Activated CD8-positive, alpha-beta T cell treated with anti-CD3 and anti-CD28 coated beads, Interleukin-2, amount 10 ng/mL, durations not matched to agents 7 days and 5 days (primary cell): ENCODE results near the gene MRPS35. TPM values are rescaled to one million over a fixed set of nuclear protein-coding genes. Genes with fewer than 3 reads are reported as not detected.

ENCODE experiments used
- ATAC-seq: fragments of 150-1000 bp; cut with Tn5 transposase; one replicate; pipeline ENCODE4 v1.10.0; 2021; ENCODE audit warnings: moderate library complexity
- CTCF ChIA-PET: fragments of 350-600 bp; sonication (Branson Sonifier 250); formaldehyde crosslinking; loops from one replicate; lab custom pipeline; 2021; ENCODE audit warnings: antibody characterized with exemption; lab: Charles Lee
- POLR2A ChIA-PET: fragments of 350-600 bp; sonication (Branson Sonifier 250); formaldehyde crosslinking; loops from one replicate; lab custom pipeline; 2021; ENCODE audit warnings: antibody characterized with exemption; lab: Charles Lee
- DNase-seq: peaks from one replicate; pipeline ENCODE4 v3.0.0-alpha.2; 2020
- H3K27ac Mint-ChIP-seq: one replicate; pipeline ENCODE4 v1.8.0; 2021; ENCODE audit warnings: mild to moderate bottlenecking, mixed read lengths
- H3K27me3 Mint-ChIP-seq: one replicate; pipeline ENCODE4 v1.8.0; 2021; ENCODE audit warnings: low read depth, mixed read lengths
- H3K36me3 Mint-ChIP-seq: one replicate; pipeline ENCODE4 v1.8.0; 2021; ENCODE audit warnings: low read depth, mixed read lengths
- H3K4me1 Mint-ChIP-seq: one replicate; pipeline ENCODE4 v1.8.0; 2021; ENCODE audit warnings: low read depth, mixed read lengths
- H3K4me3 Mint-ChIP-seq: one replicate; pipeline ENCODE4 v1.8.0; 2021; ENCODE audit warnings: mild to moderate bottlenecking, mixed read lengths
- H3K9me3 Mint-ChIP-seq: one replicate; pipeline ENCODE4 v1.8.0; 2022; ENCODE audit warnings: mixed read lengths; ENCODE audit not compliant: insufficient read depth
- total RNA-seq, 2 experiments: library from RNA; stranded (reverse); gene quantifications; one replicate each; pipeline ENCODE4 v1.2.3, GENCODE V29; 2021

The MRPS35 gene
- total RNA-seq, 2 experiments from 2014 or later = 39.1 to 40.0 TPM

DNA sequence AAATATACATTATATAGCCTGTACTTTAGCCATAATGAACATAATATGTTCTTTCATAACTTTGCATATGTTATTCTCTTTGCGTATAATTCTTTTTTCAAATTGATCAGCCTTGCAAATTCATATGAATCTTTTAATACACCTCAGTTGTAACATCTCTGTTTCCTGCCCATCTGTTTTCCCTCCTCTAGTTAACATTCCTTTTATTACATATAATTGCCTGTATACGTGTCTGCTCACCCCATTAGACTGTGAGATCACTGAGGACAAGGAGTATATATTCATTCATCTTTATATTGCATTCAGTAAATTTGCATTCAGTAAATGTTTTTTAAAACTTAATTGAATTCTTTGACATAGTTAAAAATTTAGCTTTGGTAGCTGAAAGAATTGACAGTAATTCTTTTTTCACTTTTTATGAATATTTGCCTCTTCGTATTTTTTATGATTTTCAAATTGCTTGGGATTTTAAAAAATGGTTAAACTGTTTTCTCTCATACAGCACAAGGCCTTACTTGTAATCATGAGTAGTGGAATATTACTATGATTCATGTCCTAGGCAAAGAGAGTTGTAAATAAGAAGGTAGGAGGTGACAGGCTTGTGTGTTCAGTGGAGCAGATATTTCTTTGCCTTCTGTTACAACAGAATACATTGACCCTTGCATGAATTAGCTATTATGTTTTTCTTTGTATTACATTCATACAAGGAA, 36.6 kb downstream of the MRPS35 start:
- ChIA-PET CTCF (interaction anchor here (0.6 to 1.7 kb wide), 2 partner anchors 11 to 63 kb away, joined by 3 to 5 read pairs; no protein-coding TSS in a partner anchor), POLR2A (no interaction called here)
- H3K4me1 Mint-ChIP-seq = no peaks in the 10 kb centered on the region
- no peaks in the 10 kb centered on the region for H3K27me3 Mint-ChIP-seq
- H3K4me3 Mint-ChIP-seq = no peak overlapping the region
- H3K36me3 Mint-ChIP-seq = peaks cover 33% of the 10 kb centered on the region
- DNase-seq (no peak), ATAC-seq (no peak)
- H3K27ac Mint-ChIP-seq = no peak overlapping the region
- no peaks in the 10 kb centered on the region for H3K9me3 Mint-ChIP-seq

DNA sequence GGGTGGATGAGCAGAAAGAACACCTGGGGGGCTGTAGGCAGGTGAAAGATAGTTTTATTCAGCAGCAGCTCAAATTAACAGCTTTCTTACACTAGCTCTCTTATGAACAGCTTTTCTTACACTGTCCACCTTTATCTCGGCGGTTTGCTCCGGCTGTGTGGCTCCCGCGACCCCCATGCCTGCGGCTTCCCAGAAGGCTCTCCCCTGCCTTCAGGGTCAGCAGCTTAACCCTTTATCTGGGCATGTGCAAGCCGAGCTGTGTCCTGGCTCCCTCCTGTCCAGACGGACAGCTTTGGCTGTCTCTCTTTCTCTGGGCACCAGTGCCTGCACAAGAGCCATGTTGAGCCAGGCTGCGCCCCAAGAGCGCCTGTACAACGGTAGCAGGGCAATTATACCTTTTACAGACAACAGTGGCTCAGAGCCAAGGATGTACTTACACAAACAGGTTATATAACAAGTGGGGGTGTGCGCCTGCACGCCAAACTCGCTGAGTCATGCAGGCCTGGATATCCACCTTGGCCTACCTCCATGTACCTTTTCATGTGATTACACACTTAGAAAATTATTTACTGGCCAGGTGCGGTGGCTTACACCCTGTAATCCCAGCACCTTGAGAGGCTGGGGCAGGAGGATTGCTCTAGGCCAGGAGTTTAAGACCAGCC, 40.9 kb downstream of the MRPS35 start:
- H3K36me3 Mint-ChIP-seq = peaks cover 27% of the 10 kb centered on the region
- no peak overlapping the region for H3K27ac Mint-ChIP-seq

DNA sequence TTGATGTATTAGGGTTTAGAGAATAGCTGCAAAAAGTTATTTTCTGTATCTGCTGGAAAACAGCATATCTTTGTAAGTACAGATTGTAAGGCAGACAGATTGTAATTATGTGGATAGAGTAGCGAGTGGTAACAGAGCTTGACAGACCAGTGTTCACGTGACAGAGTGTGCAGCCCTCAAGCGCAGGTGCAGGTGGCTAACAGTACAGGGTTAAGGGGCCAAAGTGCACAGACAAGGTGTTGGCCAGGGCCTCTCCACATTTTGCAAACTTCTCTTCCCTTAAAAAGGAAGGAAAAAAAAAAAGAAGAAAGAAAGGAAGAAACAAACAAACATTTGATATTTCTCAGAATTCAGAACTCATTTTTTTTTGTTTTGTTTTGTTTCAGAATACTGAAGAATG, 44.2 kb downstream of the MRPS35 start:
- H3K36me3 Mint-ChIP-seq = peaks cover 24% of the 10 kb centered on the region
- H3K27ac Mint-ChIP-seq = no peak overlapping the region
- H3K27me3 Mint-ChIP-seq = no peaks in the 10 kb centered on the region
- ChIA-PET CTCF (interaction anchor here (1.1 to 2.4 kb wide), 4 partner anchors 12 to 186 kb away, joined by 3 to 6 read pairs (median 4); no protein-coding TSS in a partner anchor), POLR2A (no interaction called here)
- no peak overlapping the region for H3K4me3 Mint-ChIP-seq
- H3K4me1 Mint-ChIP-seq = no peaks in the 10 kb centered on the region
- ATAC-seq (no peak), DNase-seq (no peak)
- no peaks in the 10 kb centered on the region for H3K9me3 Mint-ChIP-seq

More for the DNA sequence above, 40.9 kb downstream of the MRPS35 start:
- POLR2A ChIA-PET = no interaction called here
- CTCF ChIA-PET = no interaction called here
- Mint-ChIP-seq H3K27me3 (no peaks in the 10 kb centered on the region), H3K9me3 (no peaks in the 10 kb centered on the region), H3K4me3 (no peak overlapping the region), H3K4me1 (no peaks in the 10 kb centered on the region)
- ATAC-seq (no peak), DNase-seq (no peak)

DNA sequence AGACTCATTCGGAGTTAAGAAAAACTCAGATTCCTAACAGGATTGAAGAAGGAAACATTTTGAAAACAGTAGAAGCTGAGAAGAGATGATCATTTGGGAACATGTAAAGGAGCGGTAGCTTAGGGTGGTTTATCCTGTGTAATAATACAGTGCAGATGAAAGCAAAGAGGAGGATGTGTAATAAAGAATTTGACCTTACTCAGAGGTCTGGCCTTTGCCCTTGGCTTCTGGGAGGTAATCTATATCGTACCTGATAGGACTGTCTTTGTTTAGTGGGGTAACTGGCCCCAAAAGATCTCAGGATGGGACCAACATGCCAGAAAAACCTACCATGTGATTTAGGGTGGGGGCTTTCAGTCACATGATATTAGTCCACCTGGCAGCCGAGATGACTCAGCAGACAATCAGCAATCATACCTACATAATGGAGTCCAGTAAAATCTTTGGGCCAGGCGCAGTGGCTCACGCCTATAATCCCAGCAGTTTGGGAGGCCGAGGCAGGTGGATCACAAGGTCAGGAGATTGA, 46.1 kb downstream of the MRPS35 start:
- ATAC-seq = no peak
- peaks cover 24% of the 10 kb centered on the region for H3K36me3 Mint-ChIP-seq
- no peaks in the 10 kb centered on the region for H3K27me3 Mint-ChIP-seq
- H3K9me3 Mint-ChIP-seq = no peaks in the 10 kb centered on the region
- H3K4me3 Mint-ChIP-seq = no peak overlapping the region
- DNase-seq = no peak
- CTCF ChIA-PET = interaction anchor here (0.6 to 2.2 kb wide), 4 partner anchors 14 to 1105 kb away, joined by 3 to 6 read pairs (median 3); no protein-coding TSS in a partner anchor
- peaks cover 3% of the 10 kb centered on the region for H3K4me1 Mint-ChIP-seq
- H3K27ac Mint-ChIP-seq = no peak overlapping the region
- POLR2A ChIA-PET = no interaction called here

DNA sequence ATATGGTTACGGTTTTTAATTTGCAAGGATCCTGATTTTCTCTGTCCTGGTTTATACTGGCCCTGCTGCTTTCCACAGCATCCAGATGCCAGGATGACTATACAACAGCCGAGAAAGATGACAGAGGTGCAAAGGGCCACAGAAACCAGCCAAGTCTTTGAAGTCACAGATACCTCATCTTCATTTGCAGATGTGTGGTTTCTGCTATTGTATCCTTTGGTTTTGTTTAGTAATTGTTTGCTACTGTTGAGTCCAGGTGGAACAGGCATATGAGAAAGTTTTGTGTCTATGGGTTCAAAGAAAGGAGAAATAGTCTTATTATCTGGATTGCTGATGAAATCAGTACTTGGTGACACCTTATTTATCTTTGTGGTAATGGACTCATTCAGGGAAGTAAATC, 52.1 kb downstream of the MRPS35 start:
- no peaks in the 10 kb centered on the region for H3K27me3 Mint-ChIP-seq
- no peaks in the 10 kb centered on the region for H3K9me3 Mint-ChIP-seq
- DNase-seq = peak; percentile 38

DNA sequence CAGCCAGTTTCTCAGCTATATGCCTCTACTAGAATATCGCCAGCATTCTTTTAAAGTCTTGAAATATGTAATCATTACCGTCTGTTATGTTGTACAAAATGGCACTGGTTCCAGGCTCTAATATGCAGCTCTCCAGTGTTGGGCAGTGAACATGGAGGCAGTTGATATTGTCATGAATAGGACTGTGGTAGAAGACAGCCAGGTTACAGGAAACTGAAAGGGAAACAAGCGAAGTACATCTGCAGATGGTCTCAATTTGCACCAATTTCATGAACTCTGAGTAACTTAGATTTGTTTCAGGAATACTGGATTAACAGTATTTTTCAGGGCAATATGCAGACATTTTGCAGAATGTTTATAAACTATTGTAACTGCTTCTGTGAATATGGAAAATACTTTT, 56.0 kb downstream of the MRPS35 start:
- ATAC-seq (no peak), DNase-seq (no peak)
- POLR2A ChIA-PET = no interaction called here
- CTCF ChIA-PET = interaction anchor here (1.1 to 1.2 kb wide), 2 partner anchors 11 to 27 kb away, joined by 3 read pairs; no protein-coding TSS in a partner anchor
- H3K4me1 Mint-ChIP-seq = peaks cover 22% of the 10 kb centered on the region
- no peaks in the 10 kb centered on the region for H3K27me3 Mint-ChIP-seq
- no peaks in the 10 kb centered on the region for H3K36me3 Mint-ChIP-seq
- H3K9me3 Mint-ChIP-seq = no peaks in the 10 kb centered on the region
- no peak overlapping the region for H3K4me3 Mint-ChIP-seq
- no peak overlapping the region for H3K27ac Mint-ChIP-seq

More for the DNA sequence above, 52.1 kb downstream of the MRPS35 start:
- Mint-ChIP-seq H3K4me1 (peaks cover 19% of the 10 kb centered on the region), H3K36me3 (no peaks in the 10 kb centered on the region), H3K4me3 (no peak overlapping the region), H3K27ac (no peak overlapping the region)
- ChIA-PET CTCF (interaction anchor here (1.0 kb wide), 1 partner anchor 59 kb away, joined by 4 read pairs; no protein-coding TSS in a partner anchor), POLR2A (no interaction called here)
- peak; percentile 64 for ATAC-seq

DNA sequence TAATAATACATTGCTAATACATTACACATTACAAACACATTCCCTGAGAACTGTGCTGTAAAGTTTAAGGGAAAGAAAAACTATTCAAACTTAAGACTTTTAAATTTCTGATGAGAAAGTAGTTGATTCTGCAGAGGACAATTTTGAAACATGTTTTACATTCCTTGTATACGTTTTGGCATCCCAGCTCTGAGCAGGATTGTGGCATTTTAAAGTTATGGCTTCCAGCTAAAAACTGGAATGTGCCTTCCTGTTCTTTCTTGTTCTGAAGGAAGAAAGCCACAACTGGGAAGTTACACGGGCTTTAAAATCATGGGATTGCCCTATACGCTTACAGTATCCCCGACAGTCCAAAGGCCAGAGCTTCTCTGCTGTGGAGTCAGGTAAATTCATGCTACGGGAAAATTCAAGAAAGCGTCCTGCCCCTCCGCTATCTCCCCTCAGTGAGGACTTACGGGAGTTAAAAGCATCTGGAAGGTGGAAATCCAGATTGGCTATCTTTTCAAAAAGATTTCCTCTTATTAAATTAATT, 58.6 kb downstream of the MRPS35 start:
- peaks cover 13% of the 10 kb centered on the region for H3K4me1 Mint-ChIP-seq
- H3K9me3 Mint-ChIP-seq = no peaks in the 10 kb centered on the region
- H3K4me3 Mint-ChIP-seq = no peak overlapping the region
- DNase-seq (no peak), ATAC-seq (no peak)
- ChIA-PET CTCF (no interaction called here), POLR2A (interaction anchor here (1.2 kb wide), 1 partner anchor 10 kb away, joined by 5 read pairs; no protein-coding TSS in a partner anchor)
- H3K27ac Mint-ChIP-seq = no peak overlapping the region
- peaks cover 2% of the 10 kb centered on the region for H3K27me3 Mint-ChIP-seq
- no peaks in the 10 kb centered on the region for H3K36me3 Mint-ChIP-seq

DNA sequence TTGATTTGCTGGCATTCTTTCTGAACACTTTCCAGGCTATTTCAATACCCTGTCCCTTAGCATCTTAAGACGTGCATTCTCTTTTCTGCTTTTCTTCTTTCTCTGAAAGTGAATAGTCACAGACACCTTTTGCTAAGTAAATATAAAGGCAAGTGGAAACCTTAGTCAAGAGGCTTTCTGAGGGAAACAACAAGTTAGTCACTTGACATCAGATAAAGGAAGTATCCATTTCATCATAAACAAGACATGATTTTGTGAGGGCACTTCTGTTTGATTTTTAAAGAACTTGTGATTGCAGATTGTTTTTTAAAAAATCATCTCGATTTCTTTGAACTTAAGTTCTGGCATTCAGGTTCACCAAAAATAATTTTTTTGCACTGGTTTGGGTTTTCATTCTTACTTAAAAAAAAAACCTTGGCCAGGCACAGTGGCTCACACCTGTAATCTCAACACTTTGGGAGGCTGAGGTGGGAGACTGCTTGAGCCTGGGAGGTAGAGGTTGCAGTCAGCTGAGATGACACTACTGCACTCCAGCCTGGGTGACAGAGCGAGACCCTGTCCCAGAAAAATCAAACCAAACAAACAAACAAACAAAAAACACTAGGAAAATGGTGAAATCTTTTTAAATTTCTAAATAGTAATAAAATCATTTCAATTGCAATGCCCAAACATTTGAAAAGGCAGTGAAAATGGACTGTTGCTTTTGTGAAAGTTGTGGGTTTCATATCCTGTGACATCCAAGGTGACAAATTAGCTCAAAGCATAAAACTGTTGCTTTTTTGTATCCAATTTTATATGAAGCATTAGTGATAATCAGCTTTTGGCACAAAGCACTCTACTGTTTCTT, 61.1 kb downstream of the MRPS35 start:
- no peak overlapping the region for H3K27ac Mint-ChIP-seq
- no peak for ATAC-seq
- no peak for DNase-seq
- peaks cover 10% of the 10 kb centered on the region for H3K4me1 Mint-ChIP-seq
- peaks cover 2% of the 10 kb centered on the region for H3K27me3 Mint-ChIP-seq
- CTCF ChIA-PET = interaction anchor here (1.0 to 2.5 kb wide), 3 partner anchors 8 to 50 kb away, joined by 3 to 11 read pairs (median 5); partner anchors contain the start of genes KLHL42 and MANSC4
- H3K36me3 Mint-ChIP-seq = no peaks in the 10 kb centered on the region
- POLR2A ChIA-PET = no interaction called here
- no peaks in the 10 kb centered on the region for H3K9me3 Mint-ChIP-seq
- H3K4me3 Mint-ChIP-seq = no peak overlapping the region

DNA sequence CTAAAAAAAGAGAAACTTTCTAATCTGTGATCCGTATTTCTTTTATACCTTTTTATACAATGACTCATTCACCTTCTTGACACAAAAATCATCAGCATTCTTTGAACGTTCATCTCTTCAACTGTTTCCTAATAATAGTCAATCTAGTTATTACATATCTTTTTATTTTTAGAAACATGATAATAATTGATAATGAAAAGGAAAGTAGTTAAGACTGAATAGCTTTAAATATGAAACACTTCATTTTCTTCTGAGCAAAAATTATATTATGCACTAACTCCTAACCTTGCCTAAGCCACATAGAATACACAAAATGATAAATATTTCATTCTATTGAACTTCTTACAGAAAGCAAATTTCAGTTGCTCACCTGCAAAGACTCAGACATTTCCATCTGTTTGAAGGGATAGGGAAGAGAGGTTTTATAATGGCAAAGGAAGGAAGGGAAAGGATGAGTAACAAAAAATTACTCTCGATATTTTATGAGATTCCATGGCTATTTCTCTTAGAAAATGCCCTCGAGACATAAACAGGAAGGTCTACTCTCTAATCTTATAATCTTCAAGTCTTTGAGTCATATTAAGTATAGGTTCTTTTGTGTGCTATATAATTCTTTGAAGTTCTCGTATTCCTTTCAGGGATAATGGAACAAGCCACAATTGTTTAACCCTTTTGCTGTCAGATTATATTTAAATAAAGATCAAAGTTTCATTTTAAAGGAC, 61.9 kb downstream of the MRPS35 start:
- DNase-seq (no peak), ATAC-seq (no peak)
- POLR2A ChIA-PET = no interaction called here
- H3K36me3 Mint-ChIP-seq = no peaks in the 10 kb centered on the region
- no peak overlapping the region for H3K27ac Mint-ChIP-seq
- H3K9me3 Mint-ChIP-seq = no peaks in the 10 kb centered on the region
- no peak overlapping the region for H3K4me3 Mint-ChIP-seq
- CTCF ChIA-PET = interaction anchor here (1.0 to 2.5 kb wide), 2 partner anchors 7 to 49 kb away, joined by 5 to 11 read pairs; partner anchors contain the start of genes KLHL42 and MANSC4
- H3K4me1 Mint-ChIP-seq = peaks cover 10% of the 10 kb centered on the region
- H3K27me3 Mint-ChIP-seq = peaks cover 5% of the 10 kb centered on the region

DNA sequence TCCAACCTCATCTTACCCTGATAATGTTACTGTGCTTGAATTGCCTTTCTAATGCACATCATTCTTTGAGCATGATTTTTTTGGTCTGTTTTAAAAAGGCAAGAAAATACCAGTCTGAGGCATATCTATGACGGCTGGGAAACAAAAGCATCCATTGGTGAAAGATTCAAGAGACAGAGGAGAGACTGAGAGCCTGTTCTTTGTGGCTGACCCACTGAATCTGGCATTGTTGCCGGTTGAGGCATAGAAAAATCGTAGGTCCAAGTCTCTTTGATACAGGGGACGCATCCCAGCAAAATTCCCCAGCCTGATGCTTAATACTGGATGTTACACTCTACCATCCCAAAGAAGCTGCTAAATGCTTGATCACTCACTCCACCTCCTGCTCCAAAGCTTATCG, 66.5 kb downstream of the MRPS35 start:
- ATAC-seq (no peak), DNase-seq (no peak)
- H3K4me3 Mint-ChIP-seq = no peak overlapping the region
- ChIA-PET POLR2A (no interaction called here), CTCF (interaction anchor here (1.6 kb wide), 1 partner anchor 43 kb away, joined by 5 read pairs; no protein-coding TSS in a partner anchor)
- peaks cover 9% of the 10 kb centered on the region for H3K27me3 Mint-ChIP-seq
- H3K9me3 Mint-ChIP-seq = no peaks in the 10 kb centered on the region
- H3K27ac Mint-ChIP-seq = no peak overlapping the region
- H3K36me3 Mint-ChIP-seq = peaks cover 10% of the 10 kb centered on the region
- H3K4me1 Mint-ChIP-seq = peaks cover 22% of the 10 kb centered on the region
